WTC11 (cell line): Measurements from ENCODE around the gene MYLK4. TPM values are rescaled to one million over a fixed set of nuclear protein-coding genes. Genes with fewer than 3 reads are reported as not detected.

Source experiments
- ATAC-seq: fragments of 200-7000 bp; cut with Tn5 transposase; 2 replicates; pipeline ENCODE4 v1.10.0; 2021; ENCODE audit warnings: mild to moderate bottlenecking, moderate library complexity
- CTCF ChIA-PET: fragments of 300-600 bp; sonication (Branson Sonifier 250); formaldehyde crosslinking; loops from one replicate; lab custom pipeline; 2021; ENCODE audit warnings: antibody characterized with exemption; lab: Charles Lee
- POLR2A ChIA-PET: fragments of 350-600 bp; sonication (Branson Sonifier 250); formaldehyde crosslinking; loops from one replicate; lab custom pipeline; 2021; ENCODE audit warnings: antibody characterized with exemption; lab: Charles Lee
- DNase-seq: peaks from one replicate; pipeline ENCODE4 v3.0.0; 2021; ENCODE audit warnings: low spot score
- H3K27ac Mint-ChIP-seq: 2 replicates; pipeline ENCODE4 v1.8.0; 2021; ENCODE audit warnings: mixed read lengths
- H3K27me3 Mint-ChIP-seq: 2 replicates; pipeline ENCODE4 v1.8.0; 2021; ENCODE audit warnings: low read depth, mild to moderate bottlenecking, moderate library complexity, mixed read lengths
- H3K36me3 Mint-ChIP-seq: 2 replicates; pipeline ENCODE4 v1.8.0; 2021; ENCODE audit warnings: mixed read lengths
- H3K4me1 Mint-ChIP-seq: 2 replicates; pipeline ENCODE4 v1.8.0; 2022; ENCODE audit warnings: mixed read lengths
- H3K4me3 Mint-ChIP-seq: 2 replicates; pipeline ENCODE4 v1.8.0; 2021; ENCODE audit warnings: mild to moderate bottlenecking, moderate library complexity, mixed read lengths
- H3K9me3 Mint-ChIP-seq: 2 replicates; pipeline ENCODE4 v1.8.0; 2021; ENCODE audit warnings: mixed read lengths
- ARID4B ChIP-seq: sonication (generic); formaldehyde crosslinking; IDR thresholded peaks from 2 replicates; pipeline ENCODE4 v1.8.0; 2023; ENCODE audit warnings: missing genetic modification reagents, mild to moderate bottlenecking, borderline replicate concordance
- ELF4 ChIP-seq: sonication (generic); formaldehyde crosslinking; IDR thresholded peaks from 2 replicates; pipeline ENCODE4 v1.8.1; 2022; ENCODE audit warnings: low read depth, mild to moderate bottlenecking, moderate library complexity, missing genetic modification reagents
- FOXJ3 ChIP-seq: sonication (generic); formaldehyde crosslinking; IDR thresholded peaks from 2 replicates; pipeline ENCODE4 v1.9.0; 2021; ENCODE audit warnings: missing genetic modification reagents, mild to moderate bottlenecking, borderline replicate concordance
- FOXK1 ChIP-seq: sonication (generic); formaldehyde crosslinking; IDR thresholded peaks from 2 replicates; pipeline ENCODE4 v1.8.0; 2022; ENCODE audit warnings: mild to moderate bottlenecking, moderate library complexity, missing genetic modification reagents
- MAX ChIP-seq: sonication (generic); formaldehyde crosslinking; IDR thresholded peaks from 2 replicates; pipeline ENCODE4 v1.8.0; 2022; ENCODE audit warnings: mild to moderate bottlenecking, missing genetic modification reagents
- RELA ChIP-seq: sonication (generic); formaldehyde crosslinking; IDR thresholded peaks from 2 replicates; pipeline ENCODE4 v1.8.1; 2022; ENCODE audit warnings: missing genetic modification reagents, mild to moderate bottlenecking, borderline replicate concordance
- RORB ChIP-seq: fragments of 250-450 bp; sonication (Bioruptor Pico); IDR thresholded peaks from 2 replicates; pipeline ENCODE4 v1.9.0; 2021; ENCODE audit warnings: mild to moderate bottlenecking
- TP53 ChIP-seq: sonication (generic); formaldehyde crosslinking; IDR thresholded peaks from 2 replicates; pipeline ENCODE4 v1.8.1; 2023; ENCODE audit warnings: mild to moderate bottlenecking, missing genetic modification reagents
- ZNF232 ChIP-seq: sonication (generic); formaldehyde crosslinking; IDR thresholded peaks from 2 replicates; pipeline ENCODE4 v1.8.0; 2022; ENCODE audit warnings: mild to moderate bottlenecking, missing genetic modification reagents
- ZNF263 ChIP-seq: sonication (generic); formaldehyde crosslinking; IDR thresholded peaks from 2 replicates; pipeline ENCODE4 v1.8.1; 2022; ENCODE audit warnings: low read depth, mild to moderate bottlenecking, moderate library complexity, missing genetic modification reagents
- ZNF423 ChIP-seq: fragments of 250-450 bp; sonication (Bioruptor Pico); IDR thresholded peaks from 2 replicates; pipeline ENCODE4 v2.1.2; 2022; ENCODE audit warnings: mild to moderate bottlenecking, moderate library complexity
- total RNA-seq: library from RNA; stranded (reverse); gene quantifications from 3 replicates; pipeline ENCODE4 v1.2.3, GENCODE V29; 2021
- TF ChIP-seq, protein P1 (sequence below): sonication (generic); formaldehyde crosslinking; IDR thresholded peaks from 2 replicates; pipeline ENCODE4 v1.8.1; 2022; ENCODE audit warnings: low read depth, mild to moderate bottlenecking, moderate library complexity, missing genetic modification reagents, borderline replicate concordance
- TF ChIP-seq, protein P2 (sequence below): sonication (generic); formaldehyde crosslinking; IDR thresholded peaks from 2 replicates; pipeline ENCODE4 v1.8.0; 2022; ENCODE audit warnings: mild to moderate bottlenecking, missing genetic modification reagents

Gene MYLK4
- total RNA-seq, 1 experiment from 2014 or later: 0.13 TPM

DNA sequence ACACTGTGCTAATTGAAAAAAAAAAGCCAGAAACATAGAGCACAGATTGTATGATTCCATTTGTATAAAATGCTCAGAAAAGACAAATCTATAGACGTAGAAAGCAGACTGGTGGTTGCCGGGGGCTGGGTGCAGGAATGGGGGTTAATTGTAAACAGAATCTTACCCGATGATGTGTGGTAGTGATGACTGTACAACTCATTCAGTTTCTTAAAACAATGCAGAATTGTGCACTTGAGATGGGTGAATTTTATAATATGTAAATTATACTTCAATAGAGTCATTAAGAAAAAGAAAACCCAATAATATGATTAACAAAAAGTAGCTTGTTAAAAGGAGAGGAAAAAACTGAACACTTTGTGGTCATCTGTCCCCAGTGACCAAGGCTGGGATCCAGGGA lies 3.7 kb upstream of the MYLK4 start (continued):
- TF ChIP-seq, protein P1, sequence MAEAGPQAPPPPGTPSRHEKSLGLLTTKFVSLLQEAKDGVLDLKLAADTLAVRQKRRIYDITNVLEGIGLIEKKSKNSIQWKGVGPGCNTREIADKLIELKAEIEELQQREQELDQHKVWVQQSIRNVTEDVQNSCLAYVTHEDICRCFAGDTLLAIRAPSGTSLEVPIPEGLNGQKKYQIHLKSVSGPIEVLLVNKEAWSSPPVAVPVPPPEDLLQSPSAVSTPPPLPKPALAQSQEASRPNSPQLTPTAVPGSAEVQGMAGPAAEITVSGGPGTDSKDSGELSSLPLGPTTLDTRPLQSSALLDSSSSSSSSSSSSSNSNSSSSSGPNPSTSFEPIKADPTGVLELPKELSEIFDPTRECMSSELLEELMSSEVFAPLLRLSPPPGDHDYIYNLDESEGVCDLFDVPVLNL (CRISPR knock-in tag): no peak
- TF ChIP-seq FOXJ3 (CRISPR knock-in tag): no peak

GRCh38 chr6:2753743-2754142 lies 3.0 kb upstream of the MYLK4 start:
- CTCF ChIA-PET: interaction anchor here (1.3 to 1.7 kb wide), 2 partner anchors 12 to 16 kb away, joined by 3 to 7 read pairs; partner anchors contain the start of gene WRNIP1
- H3K9me3 Mint-ChIP-seq: no peaks in the 10 kb centered on the region
- ATAC-seq: no peak
- TF ChIP-seq ZNF232 (CRISPR knock-in tag) (no peak), ELF4 (CRISPR knock-in tag) (no peak), ARID4B (no peak), FOXK1 (CRISPR knock-in tag) (no peak), RELA (CRISPR knock-in tag) (no peak), ZNF423 (CRISPR knock-in tag) (no peak), RORB (no peak), MAX (CRISPR knock-in tag) (no peak), TP53 (CRISPR knock-in tag) (no peak), ZNF263 (CRISPR knock-in tag) (no peak)
- TF ChIP-seq, all 79 proteins: peak for 0
- no peak overlapping the region for H3K27ac Mint-ChIP-seq
- POLR2A ChIA-PET: interaction anchor here (0.6 kb wide), 2 partner anchors 19 to 150 kb away, joined by 3 to 4 read pairs; no protein-coding TSS in a partner anchor
- H3K36me3 Mint-ChIP-seq: no peaks in the 10 kb centered on the region
- H3K4me1 Mint-ChIP-seq: 0 out of 2 replicates have a peak, but pooled peaks cover 3% of the 10 kb centered on the region
- H3K27me3 Mint-ChIP-seq: no peaks in the 10 kb centered on the region
- no peak overlapping the region for H3K4me3 Mint-ChIP-seq
- DNase-seq: no peak

- H3K27me3 Mint-ChIP-seq: no peaks in the 10 kb centered on the region
- DNase-seq (no peak), ATAC-seq (no peak)
- H3K4me3 Mint-ChIP-seq: no peak overlapping the region
- no peak for TF ChIP-seq ZNF263 (CRISPR knock-in tag)
- TF ChIP-seq, protein P2, sequence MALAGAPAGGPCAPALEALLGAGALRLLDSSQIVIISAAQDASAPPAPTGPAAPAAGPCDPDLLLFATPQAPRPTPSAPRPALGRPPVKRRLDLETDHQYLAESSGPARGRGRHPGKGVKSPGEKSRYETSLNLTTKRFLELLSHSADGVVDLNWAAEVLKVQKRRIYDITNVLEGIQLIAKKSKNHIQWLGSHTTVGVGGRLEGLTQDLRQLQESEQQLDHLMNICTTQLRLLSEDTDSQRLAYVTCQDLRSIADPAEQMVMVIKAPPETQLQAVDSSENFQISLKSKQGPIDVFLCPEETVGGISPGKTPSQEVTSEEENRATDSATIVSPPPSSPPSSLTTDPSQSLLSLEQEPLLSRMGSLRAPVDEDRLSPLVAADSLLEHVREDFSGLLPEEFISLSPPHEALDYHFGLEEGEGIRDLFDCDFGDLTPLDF (CRISPR knock-in tag): no peak
- TF ChIP-seq, all 79 proteins: peak for 0
- 0 out of 2 replicates have a peak, but pooled peaks cover 3% of the 10 kb centered on the region for H3K4me1 Mint-ChIP-seq
- no peak overlapping the region for H3K27ac Mint-ChIP-seq
- H3K36me3 Mint-ChIP-seq: no peaks in the 10 kb centered on the region
- POLR2A ChIA-PET: interaction anchor here (0.6 kb wide), 2 partner anchors 19 to 149 kb away, joined by 3 to 4 read pairs; no protein-coding TSS in a partner anchor
- CTCF ChIA-PET: interaction anchor here (1.3 to 1.7 kb wide), 2 partner anchors 12 to 15 kb away, joined by 3 to 7 read pairs; partner anchors contain the start of gene WRNIP1
- H3K9me3 Mint-ChIP-seq: no peaks in the 10 kb centered on the region
These were observed 2.4 kb upstream of the MYLK4 start for GRCh38 chr6:2753110-2753489.
